ENCODE results near the gene MT2A.

MT2A gene

GRCh38 chr16:56636616-56637413, 28.4 kb downstream of the MT2A start:
- no peak overlapping the region for H3K4me3 ChIP-seq (ENCODE audit: low read depth, low read length)

DNA sequence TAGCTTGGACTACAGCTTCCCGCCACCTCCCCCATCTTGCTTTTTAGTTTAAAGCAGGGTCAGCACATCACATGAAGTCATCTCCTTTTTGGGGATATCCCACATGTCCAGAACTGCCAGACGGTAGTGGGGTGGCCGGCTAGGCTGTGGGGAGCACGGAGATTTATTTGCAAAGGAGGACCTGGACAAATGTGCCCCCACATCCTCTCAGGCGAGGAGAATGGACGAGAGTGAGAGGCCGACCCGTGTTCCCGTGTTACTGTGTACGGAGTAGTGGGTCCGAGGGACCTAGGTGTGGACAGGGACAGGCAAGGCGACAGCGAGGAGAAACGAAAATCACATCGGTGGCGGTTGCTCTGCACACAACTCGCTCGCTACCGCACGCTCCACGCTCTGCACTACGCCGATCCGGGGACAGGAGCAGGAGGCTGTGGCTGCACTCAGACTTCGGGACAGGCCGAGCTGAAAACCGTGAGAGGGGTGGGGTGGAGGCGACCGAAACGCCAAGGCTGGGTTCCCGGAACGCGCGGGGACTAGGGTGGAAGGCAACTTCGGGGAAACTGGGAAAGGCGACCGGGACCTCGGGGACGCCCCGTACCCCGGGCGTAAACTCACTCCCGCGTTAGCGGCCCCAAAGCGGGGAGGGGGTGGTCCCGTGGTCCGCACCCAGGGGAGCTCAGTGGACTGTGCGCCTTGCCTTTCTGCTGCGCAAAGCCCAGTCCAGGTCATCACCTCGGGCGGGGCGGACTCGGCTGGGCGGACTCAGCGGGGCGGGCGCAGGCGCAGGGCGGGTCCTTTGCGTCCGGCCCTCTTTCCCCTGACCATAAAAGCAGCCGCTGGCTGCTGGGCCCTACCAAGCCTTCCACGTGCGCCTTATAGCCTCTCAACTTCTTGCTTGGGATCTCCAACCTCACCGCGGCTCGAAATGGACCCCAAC, 29.7 kb downstream of the MT2A start, which contains the start of gene MT1A:
Gene MT1A (plus strand): TSS at position 853 of the 937 bp plus-strand sequence. CDS start 73 bp downstream, at position 926.
- H3K4me3 ChIP-seq (ENCODE audit: low read depth, low read length): peak within 1 kb of the TSS; percentile 28

- no peak overlapping the region for H3K4me3 ChIP-seq (ENCODE audit: low read depth, low read length)
Observed at GRCh38 chr16:56639045-56639444, 30.7 kb downstream of the MT2A start.

DNA sequence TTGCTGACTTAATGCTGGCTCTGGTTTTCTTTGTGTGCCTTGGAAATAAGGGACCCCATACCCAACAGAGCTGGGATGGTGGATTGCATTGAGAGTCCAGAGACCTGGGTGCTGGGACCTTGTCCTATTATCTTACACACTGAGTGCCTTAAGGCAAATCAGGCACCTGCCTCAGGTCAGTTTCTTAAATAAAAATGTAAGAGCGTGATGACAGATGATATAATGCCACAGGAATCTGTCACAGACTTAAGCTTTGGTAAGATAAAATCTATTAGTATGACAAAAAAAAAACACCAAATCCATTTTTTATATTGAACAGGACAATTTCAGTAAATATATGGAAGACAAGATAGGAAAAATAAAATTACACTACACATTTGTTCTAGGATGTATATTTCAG, 31.7 kb downstream of the MT2A start:
- no peak overlapping the region for H3K4me3 ChIP-seq (ENCODE audit: low read depth, low read length)

DNA sequence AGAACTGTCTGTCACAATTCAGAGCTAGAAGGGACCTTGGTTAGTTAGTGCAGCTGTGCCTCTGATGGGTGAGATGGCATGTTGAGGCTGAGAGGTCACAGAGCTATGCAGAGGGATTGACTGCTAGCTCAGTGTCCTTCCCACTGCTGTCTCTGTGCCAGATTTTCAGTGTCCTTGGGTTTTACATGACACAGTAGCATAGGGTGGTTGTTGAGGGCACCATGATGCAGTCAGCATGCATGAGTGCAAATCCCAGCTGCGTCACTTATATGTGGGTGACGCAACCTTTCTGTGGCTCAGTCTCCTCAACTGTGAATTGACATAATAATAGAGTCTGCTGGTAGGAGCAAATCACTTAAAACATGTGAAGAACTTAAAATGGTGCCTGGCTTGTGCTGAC, 32.8 kb downstream of the MT2A start:
- no peak overlapping the region for H3K4me3 ChIP-seq (ENCODE audit: low read depth, low read length)

- peak overlapping the region; percentile 31 for H3K4me3 ChIP-seq (ENCODE audit: low read depth, low read length)
Observed at GRCh38 chr16:56643080-56643778, 34.8 kb downstream of the MT2A start.

DNA sequence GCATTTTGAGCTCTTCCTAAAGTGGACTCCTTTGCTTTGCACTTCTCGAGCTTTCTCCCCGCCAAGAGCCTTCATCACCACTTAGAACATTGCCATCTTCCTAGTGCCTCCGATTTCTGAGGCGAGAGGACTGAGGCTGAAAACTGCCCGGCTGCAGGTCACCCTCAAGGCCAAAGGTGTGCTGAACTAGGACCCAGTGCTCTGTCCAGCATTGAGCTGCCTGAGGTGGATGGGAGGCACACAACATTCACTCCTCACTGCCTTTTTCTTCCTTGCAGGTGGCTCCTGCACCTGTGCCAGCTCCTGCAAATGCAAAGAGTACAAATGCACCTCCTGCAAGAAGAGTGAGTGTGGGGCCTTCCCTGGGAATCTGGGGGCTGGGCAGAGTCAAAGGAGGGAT, 35.4 kb downstream of the MT2A start:
- H3K4me3 ChIP-seq (ENCODE audit: low read depth, low read length): peak overlapping the region; percentile 31

GRCh38 chr16:56645311-56645710, 36.9 kb downstream of the MT2A start:
- H3K4me3 ChIP-seq (ENCODE audit: low read depth, low read length): no peak overlapping the region

- no peak overlapping the region for H3K4me3 ChIP-seq (ENCODE audit: low read depth, low read length)
Observed at GRCh38 chr16:56645838-56646237, 37.5 kb downstream of the MT2A start.

DNA sequence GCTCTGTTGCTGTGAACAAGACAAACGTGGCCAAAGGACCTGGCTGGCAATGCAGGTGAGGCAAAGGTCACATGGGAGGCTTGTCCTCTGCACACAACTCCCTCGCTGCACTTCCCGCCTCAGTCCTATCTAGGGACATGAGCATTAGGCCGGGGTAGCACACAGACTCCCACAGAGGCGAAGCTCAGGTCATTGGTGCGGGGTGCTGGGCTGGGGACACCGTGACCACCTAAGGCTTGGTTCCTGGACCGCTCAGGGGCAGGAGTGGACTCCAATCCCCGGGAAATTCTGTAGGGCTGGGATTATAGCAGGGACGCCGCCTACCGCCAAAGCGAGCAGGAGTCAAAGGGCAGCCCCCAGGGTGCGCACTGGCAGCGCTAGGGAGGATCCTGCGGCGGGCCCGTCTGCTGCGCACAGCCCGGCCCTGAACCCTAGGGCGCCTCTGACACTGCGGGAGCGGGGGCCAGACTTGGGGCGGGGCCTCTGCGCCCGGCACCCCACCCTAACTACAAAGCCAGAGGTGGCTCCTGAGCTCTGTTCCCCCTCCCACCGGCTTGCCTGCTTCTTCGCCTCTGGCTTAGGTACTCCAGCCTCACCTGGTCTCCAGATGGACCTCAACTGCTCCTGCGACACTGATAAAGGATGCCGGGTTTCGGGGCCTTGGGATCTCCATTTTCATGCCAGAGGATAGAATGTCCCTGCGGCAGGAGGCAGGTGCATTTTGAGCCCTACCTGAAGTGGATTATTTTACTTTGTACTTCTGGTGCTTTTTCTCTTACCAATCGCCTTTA, 39.5 kb downstream of the MT2A start:
- no peak overlapping the region for H3K4me3 ChIP-seq (ENCODE audit: low read depth, low read length)

- H3K4me3 ChIP-seq (ENCODE audit: low read depth, low read length): no peak overlapping the region
Observed at GRCh38 chr16:56649271-56649670, 40.9 kb downstream of the MT2A start.

GRCh38 chr16:56649820-56650219, 41.4 kb downstream of the MT2A start:
- H3K4me3 ChIP-seq (ENCODE audit: low read depth, low read length): no peak overlapping the region

GRCh38 chr16:56651586-56651985, 43.2 kb downstream of the MT2A start, which contains the start of gene MT1B:
Gene MT1B, plus strand, starts transcription at chr16:56651886. Its CDS starts 68 bp downstream, at chr16:56651954.
- H3K4me3 ChIP-seq (ENCODE audit: low read depth, low read length): no peak within 1 kb of the TSS

- H3K4me3 ChIP-seq (ENCODE audit: low read depth, low read length): no peak overlapping the region
Observed at GRCh38 chr16:56652600-56652999, 44.2 kb downstream of the MT2A start.

GRCh38 chr16:56653218-56653617, 44.8 kb downstream of the MT2A start:
- H3K4me3 ChIP-seq (ENCODE audit: low read depth, low read length): no peak overlapping the region

DNA sequence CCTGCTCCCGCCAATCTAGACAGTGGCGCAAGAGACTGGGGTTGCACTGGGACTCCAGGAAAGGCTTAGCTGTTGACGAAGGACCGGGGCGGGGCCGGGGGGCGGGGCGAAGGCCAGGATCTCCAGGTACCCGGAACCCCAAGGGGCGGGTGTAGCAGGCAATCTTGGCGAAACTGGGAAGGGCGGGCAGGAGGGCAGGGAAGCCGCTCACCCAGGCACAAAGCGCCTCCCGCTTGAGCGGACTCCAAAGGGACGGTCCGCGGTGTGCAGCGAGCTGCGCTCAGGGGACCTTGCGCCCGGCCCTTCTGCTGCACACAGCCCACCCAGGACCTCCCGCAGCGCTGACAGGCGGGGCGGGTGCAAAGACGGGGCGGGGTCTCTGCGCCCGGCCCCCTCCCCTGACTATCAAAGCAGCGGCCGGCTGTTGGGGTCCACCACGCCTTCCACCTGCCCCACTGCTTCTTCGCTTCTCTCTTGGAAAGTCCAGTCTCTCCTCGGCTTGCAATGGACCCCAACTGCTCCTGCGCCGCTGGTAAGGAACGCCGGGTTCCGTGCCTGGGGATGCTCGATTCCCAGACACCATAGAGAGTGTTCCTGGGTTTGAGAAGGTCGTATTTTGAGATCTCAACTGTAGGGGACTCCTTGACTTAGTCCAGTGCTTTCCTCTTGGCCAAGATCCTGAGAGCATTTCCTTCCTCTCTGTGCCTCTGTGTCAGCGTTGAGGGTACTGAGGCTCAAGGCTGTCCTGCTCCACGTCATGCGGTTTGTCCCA, 49.4 kb downstream of the MT2A start, which contains the start of gene MT1F:
Gene MT1F (plus strand): TSS at position 405 of the 772 bp plus-strand sequence. CDS start 100 bp downstream, at position 505.
- peak within 1 kb of the TSS; percentile 75 for H3K4me3 ChIP-seq (ENCODE audit: low read depth, low read length)

- H3K4me3 ChIP-seq (ENCODE audit: low read depth, low read length): peak overlapping the region; percentile 75
Observed at GRCh38 chr16:56658327-56658875, 50.0 kb downstream of the MT2A start.
